ENCODE measurements around the gene DOK3. TPM values are rescaled to one million over a fixed set of nuclear protein-coding genes. Genes with fewer than 3 reads are reported as not detected.
"Not testable (repeated sequence)": the region's sequence is repeated elsewhere in the genome, so short reads cannot be mapped to it uniquely, and the experiment has no call there.

DOK3 gene
- total RNA-seq, 1 donor, result 38.6 TPM

DNA sequence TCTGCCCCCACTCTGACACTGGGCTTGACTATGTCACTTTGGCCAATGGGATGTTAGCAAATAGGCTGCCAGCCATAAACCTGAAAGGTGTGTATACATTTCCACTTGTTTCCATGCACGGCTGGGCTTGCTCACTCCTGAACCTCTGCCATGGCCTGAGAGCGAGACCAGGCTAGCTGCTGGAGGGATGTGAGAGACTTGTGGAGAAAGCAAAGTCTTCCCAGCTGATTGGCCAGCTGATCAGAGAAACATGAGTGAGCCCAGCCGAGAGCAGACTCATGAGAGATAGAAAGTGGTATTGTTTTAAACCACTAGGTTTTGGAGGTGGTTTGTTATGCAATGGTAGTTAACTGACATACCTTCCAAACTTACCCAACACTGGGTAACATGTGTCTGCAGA is 30.8 kb upstream of the DOK3 start:
- no peaks in the 10 kb centered on the region for H3K27me3 ChIP-seq (ENCODE audit: insufficient read depth, low read length)
- peaks cover 8% of the 10 kb centered on the region for H3K4me1 ChIP-seq (ENCODE audit: insufficient read depth, low read length)
- no peaks in the 10 kb centered on the region for H3K9me3 ChIP-seq (ENCODE audit: low read depth, low read length)
- H3K4me3 ChIP-seq (ENCODE audit: low read length), result no peak overlapping the region

- Histone ChIP-seq H3K27me3 (ENCODE audit: insufficient read depth, low read length) (no peaks in the 10 kb centered on the region), H3K4me1 (ENCODE audit: insufficient read depth, low read length) (no peaks in the 10 kb centered on the region), H3K9me3 (ENCODE audit: low read depth, low read length) (no peaks in the 10 kb centered on the region), H3K4me3 (ENCODE audit: low read length) (no peak overlapping the region)
These were observed 29.8 kb upstream of the DOK3 start for GRCh38 chr5:177539411-177539810.

DNA sequence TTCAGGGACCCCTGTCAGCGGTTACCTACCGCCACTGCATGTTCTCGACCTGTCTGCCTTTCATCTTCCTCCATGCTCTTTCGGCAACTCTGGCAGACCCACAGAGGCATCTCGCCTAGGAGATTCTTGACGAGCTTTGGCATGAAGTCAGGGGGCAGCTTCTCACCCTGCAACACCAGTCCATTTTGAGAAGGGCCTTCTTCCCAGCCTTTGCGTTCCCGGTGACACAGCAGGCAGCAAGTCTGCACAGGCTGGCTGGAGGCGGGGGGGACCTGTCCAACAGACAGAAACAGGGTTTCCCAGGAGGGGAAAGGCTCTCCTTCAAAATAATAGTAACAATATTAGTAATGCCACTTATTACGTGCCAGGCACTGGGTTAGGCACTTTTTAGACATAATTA is 29.2 kb upstream of the DOK3 start:
- Histone ChIP-seq H3K9me3 (ENCODE audit: low read depth, low read length) (no peaks in the 10 kb centered on the region), H3K4me3 (ENCODE audit: low read length) (no peak overlapping the region), H3K4me1 (ENCODE audit: insufficient read depth, low read length) (no peaks in the 10 kb centered on the region), H3K27me3 (ENCODE audit: insufficient read depth, low read length) (no peaks in the 10 kb centered on the region)

DNA sequence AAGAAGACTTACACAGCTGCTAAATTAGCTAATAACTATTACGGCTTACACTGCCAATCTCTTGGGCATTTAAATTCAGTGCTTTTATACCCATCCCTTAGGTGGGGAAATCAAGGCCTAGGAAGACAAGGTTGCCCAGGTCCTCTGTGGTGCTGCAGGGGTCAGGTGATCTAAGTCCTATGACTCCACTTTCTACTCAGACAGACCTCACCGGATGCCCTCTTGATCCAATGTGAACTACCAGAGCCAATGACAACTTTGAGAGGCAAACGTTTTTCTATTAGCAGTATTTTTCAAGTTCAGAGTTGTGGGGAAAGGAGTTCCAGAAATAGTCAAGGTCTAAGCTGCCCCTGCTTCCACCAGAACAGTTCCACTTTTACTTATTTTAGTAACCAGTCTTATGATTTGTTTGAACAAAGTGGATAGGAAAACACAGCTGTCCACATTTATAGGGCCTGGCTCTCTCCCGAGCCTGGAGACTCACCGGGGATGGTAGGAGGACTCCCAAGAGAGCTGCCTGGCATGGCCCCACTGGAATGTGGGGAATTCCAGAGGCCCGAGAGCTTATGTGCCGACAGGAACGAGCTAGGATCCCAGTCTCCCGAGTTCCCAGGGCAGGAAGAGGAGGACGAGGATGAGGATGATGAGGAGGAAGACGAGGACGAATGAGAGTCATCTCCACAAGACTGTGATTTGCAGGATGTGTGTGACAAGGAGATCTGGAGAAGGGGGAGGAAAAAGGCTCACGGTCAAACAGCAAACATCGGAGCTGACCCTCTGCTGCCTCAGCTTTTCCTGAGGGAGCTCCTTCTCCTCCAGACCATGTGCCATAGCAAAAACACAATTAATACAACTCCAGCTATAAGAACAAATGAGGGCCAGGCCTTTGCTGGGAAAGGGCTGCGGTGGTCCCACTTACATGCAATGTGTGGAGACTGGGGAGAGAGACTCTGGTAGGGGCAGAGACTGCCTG is 28.0 kb upstream of the DOK3 start:
- H3K9me3 ChIP-seq (ENCODE audit: low read depth, low read length), result no peaks in the 10 kb centered on the region
- H3K4me3 ChIP-seq (ENCODE audit: low read length), result no peak overlapping the region
- H3K4me1 ChIP-seq (ENCODE audit: insufficient read depth, low read length), result no peaks in the 10 kb centered on the region
- no peaks in the 10 kb centered on the region for H3K27me3 ChIP-seq (ENCODE audit: insufficient read depth, low read length)

- H3K4me3 ChIP-seq (ENCODE audit: low read length), result no peak overlapping the region
- no peaks in the 10 kb centered on the region for H3K27me3 ChIP-seq (ENCODE audit: insufficient read depth, low read length)
- H3K4me1 ChIP-seq (ENCODE audit: insufficient read depth, low read length), result no peaks in the 10 kb centered on the region
- no peaks in the 10 kb centered on the region for H3K9me3 ChIP-seq (ENCODE audit: low read depth, low read length)
These were observed 26.8 kb upstream of the DOK3 start for GRCh38 chr5:177536386-177536785.

- Histone ChIP-seq H3K27me3 (ENCODE audit: insufficient read depth, low read length) (no peaks in the 10 kb centered on the region), H3K4me3 (ENCODE audit: low read length) (no peak overlapping the region), H3K4me1 (ENCODE audit: insufficient read depth, low read length) (no peaks in the 10 kb centered on the region), H3K9me3 (ENCODE audit: low read depth, low read length) (no peaks in the 10 kb centered on the region)
These were observed 25.5 kb upstream of the DOK3 start for GRCh38 chr5:177535125-177535524.

GRCh38 chr5:177534433-177534832 is 24.8 kb upstream of the DOK3 start:
- H3K27me3 ChIP-seq (ENCODE audit: insufficient read depth, low read length); H3K4me1 ChIP-seq (ENCODE audit: insufficient read depth, low read length); H3K4me3 ChIP-seq (ENCODE audit: low read length); H3K9me3 ChIP-seq (ENCODE audit: low read depth, low read length): not testable (repeated sequence)

GRCh38 chr5:177531209-177531940 is 21.7 kb upstream of the DOK3 start:
- Histone ChIP-seq H3K27me3 (ENCODE audit: insufficient read depth, low read length) (no peaks in the 10 kb centered on the region), H3K4me1 (ENCODE audit: insufficient read depth, low read length) (no peaks in the 10 kb centered on the region), H3K4me3 (ENCODE audit: low read length) (no peak overlapping the region), H3K9me3 (ENCODE audit: low read depth, low read length) (no peaks in the 10 kb centered on the region)

GRCh38 chr5:177530638-177531037 is 21.0 kb upstream of the DOK3 start:
- Histone ChIP-seq H3K4me1 (ENCODE audit: insufficient read depth, low read length) (no peaks in the 10 kb centered on the region), H3K9me3 (ENCODE audit: low read depth, low read length) (no peaks in the 10 kb centered on the region), H3K27me3 (ENCODE audit: insufficient read depth, low read length) (no peaks in the 10 kb centered on the region), H3K4me3 (ENCODE audit: low read length) (no peak overlapping the region)

- H3K4me3 ChIP-seq (ENCODE audit: low read length), result no peak overlapping the region
- no peaks in the 10 kb centered on the region for H3K9me3 ChIP-seq (ENCODE audit: low read depth, low read length)
- no peaks in the 10 kb centered on the region for H3K4me1 ChIP-seq (ENCODE audit: insufficient read depth, low read length)
- H3K27me3 ChIP-seq (ENCODE audit: insufficient read depth, low read length), result no peaks in the 10 kb centered on the region
These were observed 19.9 kb upstream of the DOK3 start for GRCh38 chr5:177529247-177530203.

DNA sequence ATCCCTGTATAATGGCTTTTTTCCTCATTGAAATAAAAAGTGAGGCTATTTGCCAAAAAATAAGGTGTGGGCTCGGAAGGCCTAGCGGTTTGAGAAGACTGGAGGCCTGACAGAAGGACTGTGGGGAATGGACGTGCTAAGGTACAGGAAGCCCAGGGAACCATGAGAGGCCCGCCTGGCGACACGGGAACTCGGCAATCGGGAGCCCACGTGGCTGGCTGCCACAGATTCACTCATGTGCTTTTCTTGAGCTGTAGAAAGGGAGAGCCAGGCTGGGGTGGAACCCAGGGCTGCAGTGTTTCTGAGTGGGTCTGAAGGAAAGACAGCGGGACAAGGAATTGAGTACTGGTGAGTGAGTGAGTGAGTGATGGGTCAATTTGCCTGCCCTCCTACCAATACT is 19.0 kb upstream of the DOK3 start:
- Histone ChIP-seq H3K9me3 (ENCODE audit: low read depth, low read length) (no peaks in the 10 kb centered on the region), H3K4me3 (ENCODE audit: low read length) (no peak overlapping the region), H3K4me1 (ENCODE audit: insufficient read depth, low read length) (no peaks in the 10 kb centered on the region), H3K27me3 (ENCODE audit: insufficient read depth, low read length) (no peaks in the 10 kb centered on the region)

- no peak overlapping the region for H3K4me3 ChIP-seq (ENCODE audit: low read length)
- no peaks in the 10 kb centered on the region for H3K4me1 ChIP-seq (ENCODE audit: insufficient read depth, low read length)
- no peaks in the 10 kb centered on the region for H3K27me3 ChIP-seq (ENCODE audit: insufficient read depth, low read length)
- no peaks in the 10 kb centered on the region for H3K9me3 ChIP-seq (ENCODE audit: low read depth, low read length)
These were observed 18.0 kb upstream of the DOK3 start for GRCh38 chr5:177527595-177527994.

GRCh38 chr5:177526791-177527190 is 17.2 kb upstream of the DOK3 start:
- H3K4me3 ChIP-seq (ENCODE audit: low read length), result no peak overlapping the region
- H3K4me1 ChIP-seq (ENCODE audit: insufficient read depth, low read length), result no peaks in the 10 kb centered on the region
- no peaks in the 10 kb centered on the region for H3K9me3 ChIP-seq (ENCODE audit: low read depth, low read length)
- no peaks in the 10 kb centered on the region for H3K27me3 ChIP-seq (ENCODE audit: insufficient read depth, low read length)

DNA sequence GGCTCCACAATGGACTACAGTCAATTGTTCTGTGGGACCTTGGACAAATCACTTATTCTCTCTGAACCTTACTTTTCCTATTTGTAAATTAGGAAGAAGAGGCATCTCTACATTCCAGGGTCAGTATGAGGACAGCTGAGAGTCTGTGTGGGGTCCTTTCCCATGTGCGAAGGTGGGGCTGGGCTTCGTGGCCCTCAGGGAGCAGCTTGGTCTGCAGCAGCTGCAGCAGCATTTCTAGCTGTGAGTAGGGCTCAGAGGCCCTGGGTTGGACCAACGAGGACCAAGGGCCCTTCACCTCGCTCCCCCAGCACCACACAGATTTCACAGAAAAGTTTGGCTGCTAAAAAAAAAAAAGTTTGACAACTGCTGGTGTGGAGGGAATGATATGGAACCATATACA is 16.6 kb upstream of the DOK3 start:
- no peak overlapping the region for H3K4me3 ChIP-seq (ENCODE audit: low read length)
- no peaks in the 10 kb centered on the region for H3K4me1 ChIP-seq (ENCODE audit: insufficient read depth, low read length)
- no peaks in the 10 kb centered on the region for H3K9me3 ChIP-seq (ENCODE audit: low read depth, low read length)
- H3K27me3 ChIP-seq (ENCODE audit: insufficient read depth, low read length), result no peaks in the 10 kb centered on the region
